HG02870 (cell line): ENCODE results near the gene TRIP12.
"Not testable (repeated sequence)": the region's sequence is repeated elsewhere in the genome, so short reads cannot be mapped to it uniquely, and the experiment has no call there.

Source experiments
- ATAC-seq: cut with Tn5 transposase; IDR thresholded peaks from one replicate; pipeline ENCODE4 v1.9.1; 2021; ENCODE audit warnings: mild to moderate bottlenecking, moderate library complexity; ENCODE audit not compliant: unreplicated experiment

TRIP12 gene

DNA sequence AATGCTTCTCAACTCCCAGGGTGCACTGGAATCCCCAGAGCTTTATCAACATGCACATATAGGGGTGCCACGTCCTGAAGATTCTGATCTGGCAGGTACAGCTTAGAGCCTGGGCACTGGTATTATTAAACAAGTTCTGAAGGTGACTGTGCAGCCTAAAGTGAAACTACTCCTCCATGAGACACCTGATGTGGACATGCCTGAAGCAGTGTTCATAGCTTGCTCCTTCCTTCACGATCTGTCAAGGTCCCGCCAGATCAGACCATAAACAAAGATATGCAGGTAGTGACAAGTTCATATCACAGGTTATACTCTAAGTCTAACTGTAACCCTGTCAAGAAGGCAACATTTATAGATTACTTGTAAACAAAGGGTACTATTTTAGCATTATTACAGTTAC lies 142.2 kb downstream of the TRIP12 start:
- ATAC-seq, result no peak

DNA sequence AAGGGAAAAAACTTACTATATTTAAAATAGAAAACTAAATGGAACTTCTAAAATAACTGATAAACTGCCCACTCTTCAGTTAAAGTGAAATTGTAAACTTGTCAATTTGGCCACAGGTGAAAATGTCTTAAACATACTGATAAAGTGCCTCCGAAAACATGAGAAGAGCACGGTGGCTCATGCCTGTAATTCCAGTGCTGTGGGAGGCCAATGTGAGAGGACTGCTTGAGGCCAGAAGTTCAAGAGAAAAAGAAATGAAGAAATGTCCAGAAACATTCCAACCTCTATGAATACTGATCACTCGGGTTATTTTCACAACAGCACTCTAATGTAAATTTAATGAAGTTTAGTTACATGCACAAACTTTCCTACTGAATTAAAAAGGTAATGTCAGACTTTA lies 144.1 kb downstream of the TRIP12 start:
- no peak for ATAC-seq

DNA sequence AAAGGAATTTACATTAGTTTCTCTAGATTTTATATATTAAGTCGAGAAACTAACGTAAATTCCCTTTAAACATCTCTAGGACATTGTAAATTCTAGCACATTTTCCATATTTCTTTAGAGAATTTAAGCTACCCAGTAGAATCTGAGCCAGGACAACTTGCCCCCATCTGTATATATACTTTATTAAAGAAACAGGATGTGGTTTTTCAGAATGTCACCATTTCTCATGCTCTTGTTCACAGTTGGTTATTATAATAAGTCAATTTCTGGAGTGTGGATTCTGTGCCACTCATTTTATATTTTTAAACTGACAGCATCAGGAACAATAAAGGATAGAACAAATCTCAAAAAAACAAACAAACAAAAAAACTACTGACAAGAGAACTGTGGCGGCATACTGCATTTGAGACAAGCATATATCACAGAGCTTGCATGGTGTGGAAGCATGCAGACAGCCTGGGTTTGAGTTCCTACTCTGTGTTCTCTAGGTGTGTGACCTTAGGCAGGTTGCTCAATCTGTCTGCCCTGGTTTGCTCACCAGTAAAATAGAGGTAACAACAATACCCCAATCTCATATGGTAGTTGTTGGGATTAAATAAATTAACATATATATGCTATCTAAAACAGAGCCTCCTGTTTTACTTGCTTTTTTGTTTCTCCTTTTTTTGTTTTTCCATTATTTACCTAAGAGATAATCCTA lies 146.0 kb downstream of the TRIP12 start:
- no peak for ATAC-seq

DNA sequence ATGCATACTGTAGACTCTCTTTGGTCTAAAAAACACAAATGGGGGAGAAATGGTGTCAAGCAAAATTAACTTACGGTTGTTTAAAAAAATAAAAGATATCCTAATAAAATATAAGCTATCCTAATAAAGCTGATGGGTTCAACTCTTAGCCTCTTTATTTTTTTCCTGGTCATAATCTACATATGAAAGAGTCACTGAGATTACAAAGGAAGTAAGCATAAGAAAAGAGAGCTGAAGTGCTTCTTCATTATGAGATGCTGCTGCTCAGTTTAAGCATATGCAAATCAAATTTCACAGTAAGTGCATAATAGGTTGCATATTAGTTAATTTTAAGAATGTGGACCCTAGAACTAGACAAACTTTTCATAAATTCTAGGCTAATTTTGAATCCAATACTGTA lies 147.6 kb downstream of the TRIP12 start:
- no peak for ATAC-seq

DNA sequence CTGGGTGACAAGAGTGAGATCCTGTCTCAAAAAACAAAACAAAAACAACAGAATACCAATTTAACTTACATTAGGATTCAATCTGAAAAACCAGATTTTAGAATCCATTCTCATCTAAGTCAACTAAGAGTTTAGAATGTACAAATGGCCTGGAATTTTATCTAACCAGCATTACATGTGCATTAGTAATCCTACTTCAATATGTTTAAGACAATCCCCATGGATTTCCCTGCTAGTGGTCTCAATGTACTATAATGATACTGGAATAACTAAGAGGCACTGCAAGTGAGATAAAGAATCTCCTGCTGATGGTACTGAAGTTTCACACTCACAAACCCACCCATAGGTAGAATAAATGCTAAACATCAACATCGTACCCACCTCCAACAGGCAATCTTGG lies 153.6 kb downstream of the TRIP12 start:
- ATAC-seq, result no peak

DNA sequence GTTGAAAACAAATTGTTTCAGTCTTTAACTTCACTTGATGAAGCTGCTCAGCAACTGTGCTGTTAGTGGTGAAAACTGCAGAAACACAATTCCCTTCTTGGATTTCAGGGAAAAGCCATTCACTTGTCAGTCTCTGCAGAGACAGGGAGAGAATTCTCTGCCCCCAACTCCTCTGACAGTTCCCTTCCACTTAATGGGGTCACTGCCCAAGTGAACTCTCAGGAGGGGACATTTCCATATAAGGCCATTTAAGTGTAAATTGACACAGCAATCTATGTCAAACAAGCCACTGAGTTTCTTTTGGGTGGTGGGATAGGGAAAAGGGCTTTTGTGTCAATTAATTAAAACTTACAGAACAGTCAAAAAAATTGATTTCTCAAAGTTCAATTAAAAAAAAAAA lies 156.1 kb downstream of the TRIP12 start:
- ATAC-seq, result no peak

DNA sequence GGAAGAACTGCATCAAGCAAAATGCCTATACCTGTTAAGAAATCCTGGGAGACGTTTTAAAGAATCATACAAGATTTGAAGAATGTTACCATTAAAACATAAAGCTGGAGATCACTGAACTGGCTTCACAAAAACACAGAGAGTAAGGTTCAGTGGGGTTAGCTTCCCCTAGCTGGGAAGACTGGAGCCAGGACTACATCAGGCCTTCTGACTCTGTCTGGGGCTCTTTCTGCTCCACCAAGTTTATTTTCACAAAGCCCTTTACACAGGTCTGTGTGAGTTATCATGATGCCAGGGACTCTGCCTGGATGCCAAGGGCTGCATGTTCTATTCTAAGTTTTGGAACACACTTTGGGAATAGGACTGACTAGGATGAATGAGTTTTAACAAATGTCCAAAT lies 160.1 kb downstream of the TRIP12 start:
- ATAC-seq, result no peak

DNA sequence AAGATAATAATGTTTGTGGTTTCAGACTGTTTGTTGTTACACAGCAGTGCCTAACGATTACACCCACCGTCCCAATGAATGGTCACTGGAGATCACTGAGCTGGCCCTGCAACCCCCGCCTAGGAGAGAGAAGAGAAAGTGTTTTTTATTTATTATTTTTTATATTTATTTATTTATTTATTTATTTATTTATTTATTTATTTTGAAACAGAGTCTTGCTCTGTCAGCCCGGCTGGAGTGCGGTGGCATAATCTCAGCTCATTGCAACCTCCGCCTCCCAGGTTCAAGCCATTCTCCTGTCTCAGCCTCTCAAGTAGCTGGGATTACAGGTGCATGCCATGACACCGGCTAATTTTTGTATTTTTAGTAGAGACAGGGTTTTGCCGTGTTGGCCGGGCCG lies 164.3 kb downstream of the TRIP12 start:
- ATAC-seq, result not testable (repeated sequence)

DNA sequence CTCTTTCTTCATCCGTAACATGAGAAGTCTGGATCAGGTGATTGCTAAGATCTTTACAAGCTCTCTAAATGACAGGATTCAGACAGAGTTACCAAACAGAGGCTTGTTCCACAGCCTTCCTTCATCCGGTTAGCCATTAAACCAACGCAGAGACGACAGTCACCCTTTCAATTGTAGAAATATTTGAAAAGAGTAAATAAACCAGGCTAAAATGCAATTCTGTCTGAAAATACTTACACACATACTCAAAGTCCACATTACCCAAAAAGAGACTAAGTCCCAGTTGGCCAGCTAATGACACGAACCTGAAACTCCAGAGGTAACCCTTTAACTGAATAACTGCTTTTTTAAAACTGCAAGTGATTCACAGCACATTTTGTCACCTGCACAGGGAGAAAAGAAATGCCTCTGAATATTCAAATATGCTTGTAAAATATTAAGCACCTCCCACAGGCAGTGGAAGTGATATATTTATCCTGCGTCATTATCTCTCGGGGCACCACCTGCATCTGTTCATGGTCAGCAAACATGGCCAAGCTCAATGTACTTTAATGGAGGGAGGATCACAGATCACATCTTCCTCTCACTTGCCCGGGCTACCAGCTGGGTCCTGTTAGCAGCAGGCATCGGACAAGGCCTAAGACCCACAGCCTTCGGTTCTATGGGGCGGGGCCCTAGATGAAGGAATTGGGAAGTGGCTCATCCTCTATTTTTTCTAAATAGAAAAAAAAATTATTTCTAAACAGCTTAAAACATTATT lies 168.7 kb downstream of the TRIP12 start:
- no peak for ATAC-seq

DNA sequence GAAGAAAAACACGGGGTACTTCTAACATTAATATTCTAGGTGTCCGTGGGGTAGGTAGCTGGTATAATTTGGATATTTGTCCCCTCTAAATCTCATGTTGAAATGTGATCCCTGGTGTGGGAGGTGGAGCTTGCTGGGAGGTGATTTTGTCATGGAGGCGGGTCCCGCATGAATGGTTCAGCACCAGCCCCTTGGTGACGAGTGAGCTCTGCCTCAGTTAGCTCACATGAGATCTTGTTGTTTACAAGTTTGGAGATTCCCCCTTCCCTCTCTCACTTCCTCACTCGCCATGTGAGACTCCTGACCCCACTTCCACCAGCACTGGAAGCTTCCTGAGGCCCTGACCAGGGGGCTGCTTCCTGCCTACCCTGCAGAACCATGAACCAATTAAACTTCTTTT lies 172.0 kb downstream of the TRIP12 start:
- no peak for ATAC-seq

DNA sequence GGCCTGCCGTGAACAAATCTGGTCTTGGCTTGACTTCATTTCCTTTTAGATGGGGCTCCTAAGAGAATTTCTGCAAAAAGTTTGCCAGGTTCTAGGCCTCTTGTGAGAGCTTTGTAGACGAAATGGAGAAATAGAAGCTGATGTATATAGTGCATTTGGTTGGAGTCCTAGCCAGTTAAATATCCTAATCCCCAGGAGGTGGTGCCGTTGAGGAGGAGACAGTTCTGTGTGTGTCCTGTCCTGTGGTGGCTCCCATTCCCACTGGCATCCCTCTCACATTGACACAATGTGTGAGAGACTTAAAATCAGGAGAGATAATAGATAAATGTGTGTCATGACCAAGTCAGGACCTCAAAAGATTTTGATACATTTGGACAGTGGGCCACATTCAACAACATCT lies 172.9 kb downstream of the TRIP12 start:
- no peak for ATAC-seq

DNA sequence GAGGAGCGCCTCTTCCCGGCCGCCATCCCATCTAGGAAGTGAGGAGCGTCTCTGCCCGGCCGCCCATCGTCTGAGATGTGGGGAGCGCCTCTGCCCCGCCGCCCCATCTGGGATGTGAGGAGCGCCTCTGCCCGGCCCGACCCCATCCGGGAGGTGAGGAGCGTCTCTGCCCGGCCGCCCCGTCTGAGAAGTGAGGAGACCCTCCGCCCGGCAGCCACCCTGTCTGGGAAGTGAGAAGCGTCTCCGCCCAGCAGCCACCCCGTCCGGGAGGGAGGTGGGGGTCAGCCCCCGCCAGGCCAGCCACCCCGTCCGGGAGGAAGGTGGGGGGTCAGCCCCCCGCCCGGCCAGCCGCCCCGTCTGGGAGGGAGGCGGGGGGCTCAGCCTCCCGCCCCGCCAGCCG lies 179.1 kb downstream of the TRIP12 start:
- not testable (repeated sequence) for ATAC-seq

DNA sequence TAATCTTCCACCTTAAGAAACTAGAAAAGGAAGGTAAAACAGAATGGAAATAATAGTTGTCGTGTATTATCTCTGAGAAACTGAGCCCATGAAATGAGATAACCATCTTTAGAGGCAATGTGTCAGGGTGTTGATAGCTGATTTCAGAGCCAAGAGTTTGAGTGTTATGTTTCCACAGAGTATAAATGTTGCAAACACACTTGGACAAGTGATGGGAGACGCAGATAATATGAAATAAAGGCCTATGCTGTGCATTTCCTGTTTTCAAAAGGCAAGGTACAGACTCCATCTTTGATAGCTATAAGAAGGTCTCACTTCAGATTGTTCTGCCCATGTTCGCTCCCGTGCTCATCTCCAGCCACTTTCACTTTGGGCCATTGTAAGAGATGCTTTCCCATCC lies 181.5 kb downstream of the TRIP12 start:
- ATAC-seq, result no peak

DNA sequence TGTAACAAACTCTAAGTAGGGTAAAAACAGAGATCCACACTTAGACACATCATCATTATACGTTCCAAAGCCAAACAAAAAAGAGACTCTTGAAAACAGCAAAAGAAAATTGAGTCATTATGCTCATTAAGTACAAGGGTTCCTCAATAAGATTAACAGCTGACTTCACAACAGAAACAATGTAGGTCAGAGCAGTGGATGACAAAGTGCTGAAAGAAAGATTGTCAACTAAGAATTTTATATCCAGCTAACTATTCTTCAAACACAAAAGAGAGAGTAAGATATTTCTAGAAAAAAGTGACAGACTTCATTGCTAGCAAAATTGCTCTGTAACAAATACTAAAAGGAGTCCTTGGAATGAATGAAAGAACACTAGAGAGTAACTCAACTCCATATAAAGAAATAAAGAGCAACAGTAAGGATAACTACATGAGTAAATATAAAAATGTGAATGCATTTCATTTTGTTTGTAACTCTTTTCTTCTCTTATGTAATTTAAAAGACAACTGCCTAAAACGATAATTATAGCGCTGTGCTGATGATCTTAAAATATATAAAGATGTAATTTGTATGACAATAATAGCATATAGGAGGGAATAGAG lies 183.7 kb downstream of the TRIP12 start:
- no peak for ATAC-seq

DNA sequence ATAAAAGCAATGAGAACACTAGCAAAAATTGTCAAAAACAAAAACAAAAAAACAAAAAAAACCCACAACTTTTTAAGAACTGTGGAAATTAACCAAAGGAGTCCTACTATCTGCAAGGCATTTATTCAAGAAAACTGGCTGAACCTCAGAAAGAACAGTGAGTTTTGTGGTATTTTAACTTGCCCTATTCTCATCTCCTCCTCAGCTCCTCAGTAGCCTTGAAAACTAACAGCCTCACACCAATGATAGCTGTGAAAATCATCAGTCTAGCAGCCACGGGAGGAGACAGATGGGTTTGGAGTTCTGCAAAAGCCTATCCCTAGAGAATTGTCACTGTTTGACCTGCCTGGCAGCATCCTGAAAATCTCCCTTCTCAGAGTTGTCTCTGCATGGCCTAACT lies 187.4 kb downstream of the TRIP12 start:
- ATAC-seq, result no peak

DNA sequence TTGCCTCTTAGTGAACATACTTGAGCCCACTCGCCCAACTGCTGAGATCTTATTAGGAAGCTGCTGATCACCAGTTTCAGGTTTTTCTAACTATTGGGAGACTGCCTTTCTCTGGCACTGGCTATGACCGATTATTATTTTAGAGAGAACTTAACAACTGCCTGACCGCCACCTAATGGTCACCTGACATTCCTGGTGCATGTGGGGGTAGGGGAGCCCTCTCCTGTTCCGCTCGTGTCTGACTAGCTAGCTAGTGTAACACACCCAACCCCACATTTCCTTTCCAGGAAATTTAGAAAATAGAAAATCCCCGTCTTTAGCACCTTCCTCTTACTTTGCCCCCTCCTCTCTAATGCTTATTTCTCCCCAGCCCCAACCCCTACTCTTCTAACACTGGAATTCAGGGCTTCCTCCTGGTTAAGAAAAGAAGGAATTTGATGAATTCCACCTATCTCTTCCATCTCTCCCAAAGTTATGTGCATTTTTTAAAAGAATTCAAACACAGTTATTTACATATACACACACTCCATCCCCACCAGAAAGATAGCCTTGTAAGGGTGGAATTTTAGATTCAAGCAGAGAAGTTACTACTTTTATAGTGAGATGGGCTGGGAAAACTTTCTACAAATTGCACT lies 188.1 kb downstream of the TRIP12 start:
- ATAC-seq, result no peak

DNA sequence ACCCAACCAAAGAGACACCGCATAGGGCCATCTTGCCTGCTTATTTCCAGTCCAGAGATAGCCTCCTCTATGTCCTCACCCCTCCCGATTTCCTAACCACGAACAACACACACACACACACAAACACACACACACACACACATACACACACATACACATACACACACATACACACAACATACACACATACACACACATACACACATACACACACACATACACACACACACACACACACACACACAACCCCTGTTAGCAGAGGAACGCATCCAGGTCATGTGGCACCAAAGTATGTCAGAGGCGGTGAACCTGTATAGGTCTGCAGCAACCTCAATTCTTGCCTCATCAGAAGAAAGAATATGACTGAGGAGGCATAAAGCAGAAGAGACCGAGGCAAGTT lies 188.9 kb downstream of the TRIP12 start:
- no peak for ATAC-seq

DNA sequence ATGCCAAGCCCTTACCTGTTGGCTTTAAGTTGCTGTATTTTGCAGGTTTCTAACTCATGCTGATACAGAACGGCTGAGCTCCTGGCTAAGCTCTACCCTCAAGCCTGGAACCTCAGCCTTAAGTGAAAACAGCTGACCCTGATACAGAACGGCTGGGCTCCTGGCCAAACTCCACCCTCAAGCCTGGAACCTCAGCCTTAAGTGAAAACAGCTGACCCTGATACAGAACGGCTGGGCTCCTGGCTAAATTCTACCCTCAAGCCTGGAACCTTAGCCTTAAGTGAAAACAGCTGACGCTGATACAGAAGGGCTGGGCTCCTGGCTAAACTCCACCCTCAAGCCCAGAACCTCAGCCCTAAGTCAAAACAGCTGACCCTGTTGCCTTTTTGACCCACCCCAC lies 189.9 kb downstream of the TRIP12 start:
- no peak for ATAC-seq

DNA sequence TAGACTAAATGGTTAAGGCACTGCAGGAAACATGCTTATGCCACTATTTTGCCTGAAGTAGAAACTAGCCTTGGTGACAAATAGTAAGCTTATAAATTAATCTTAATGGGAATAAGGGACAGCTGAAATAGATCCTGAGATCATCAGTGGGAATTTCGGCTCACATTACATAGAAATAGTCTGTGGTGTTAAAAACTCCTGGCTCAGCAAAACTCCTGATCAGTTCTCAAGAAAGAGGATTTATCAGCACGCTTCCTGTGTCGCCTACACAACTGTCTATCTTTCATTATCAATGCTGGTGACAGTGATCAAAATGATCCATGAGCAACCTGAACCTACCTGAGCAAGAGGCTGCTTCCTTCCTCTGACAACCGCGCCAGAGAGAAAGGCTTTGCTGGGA lies 190.4 kb downstream of the TRIP12 start:
- no peak for ATAC-seq

DNA sequence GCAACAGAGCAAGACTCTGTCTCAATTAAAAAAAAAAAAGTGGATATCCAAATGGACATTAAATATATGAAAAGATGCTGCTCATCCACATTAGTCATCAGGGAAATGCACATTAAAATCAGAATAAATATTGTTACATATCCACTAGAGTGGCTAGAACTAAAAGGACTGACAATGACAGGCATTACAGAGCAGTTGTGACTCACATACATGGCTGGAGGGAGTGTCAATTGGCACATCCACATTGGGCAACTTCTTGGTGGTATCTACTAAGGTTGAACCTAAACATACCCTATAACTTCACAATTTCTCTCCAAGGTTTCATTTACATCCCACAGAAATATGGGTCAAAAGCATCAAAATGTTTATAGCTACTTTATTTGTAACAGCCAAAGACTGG lies 193.4 kb downstream of the TRIP12 start:
- ATAC-seq, result no peak

DNA sequence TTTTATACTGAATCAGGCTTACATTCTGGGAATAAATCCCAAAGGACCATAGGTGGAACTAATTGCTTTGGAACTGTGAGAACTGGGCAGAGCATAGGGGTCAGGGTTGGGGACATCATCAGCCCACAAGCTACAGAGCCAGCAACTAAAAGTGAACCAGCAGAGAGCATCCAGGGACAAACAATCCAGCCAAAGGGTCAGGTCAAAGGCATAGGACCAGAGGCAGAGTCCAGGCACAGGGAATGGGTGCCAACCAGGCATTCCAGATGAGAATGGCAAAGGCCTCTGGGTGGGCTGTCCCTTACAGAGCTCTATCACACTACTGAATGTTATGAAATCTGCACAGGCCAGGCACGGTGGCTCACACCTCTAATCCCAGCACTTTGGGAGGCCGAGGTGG lies 195.2 kb downstream of the TRIP12 start:
- no peak for ATAC-seq
